GM19025 (cell line): ENCODE measurements around the gene SH3BP4.

Experiments used
- ATAC-seq: cut with Tn5 transposase; IDR thresholded peaks from one replicate; pipeline ENCODE4 v1.9.1; 2021; ENCODE audit warnings: mild to moderate bottlenecking, low read depth, moderate library complexity; ENCODE audit not compliant: unreplicated experiment

SH3BP4 gene

DNA sequence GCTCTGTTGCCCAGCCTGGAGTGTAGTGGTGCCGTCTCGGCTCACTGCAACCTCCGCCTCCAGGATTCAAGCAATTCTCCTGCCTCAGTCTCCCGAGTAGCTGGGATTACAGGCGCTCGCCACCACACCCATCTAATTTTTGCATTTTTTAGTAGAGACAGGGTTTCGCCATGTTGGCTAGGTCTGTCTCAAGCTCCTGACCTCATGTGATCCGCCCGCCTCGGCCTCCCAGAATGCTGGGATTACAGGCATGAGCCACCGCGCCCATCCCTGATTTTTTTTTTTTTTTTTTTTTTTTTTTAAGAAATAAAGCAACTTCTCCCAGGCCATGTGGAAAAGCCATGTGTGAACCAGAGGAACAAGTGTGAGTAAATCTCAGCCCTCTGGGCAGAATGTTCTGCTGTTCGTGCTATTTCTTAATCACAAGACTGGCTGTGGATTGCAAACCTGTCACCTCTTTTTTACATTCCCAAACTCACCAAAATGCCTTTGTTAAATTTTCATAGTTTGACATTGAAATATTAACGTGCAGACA is 6.4 kb upstream of the SH3BP4 start:
- ATAC-seq: no peak

DNA sequence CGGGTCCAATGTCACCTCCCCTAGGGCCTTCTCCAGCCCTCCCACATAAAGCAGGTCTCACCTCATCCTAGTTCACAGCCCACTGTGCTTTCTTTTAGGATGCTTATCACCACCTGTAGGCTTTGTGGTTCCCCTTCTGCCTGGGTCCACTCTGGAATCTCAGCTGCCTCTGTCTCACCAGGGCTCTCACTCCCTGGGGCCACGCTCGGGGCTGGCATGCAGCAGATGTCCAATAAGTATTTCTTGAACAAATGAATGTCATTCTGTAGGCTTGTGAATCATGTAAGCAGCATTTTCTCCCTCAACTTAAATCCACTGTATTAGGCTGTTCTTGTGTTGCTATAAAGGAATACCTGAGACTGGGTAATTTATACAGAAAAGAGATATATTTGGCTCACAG is 4.3 kb upstream of the SH3BP4 start:
- no peak for ATAC-seq

GRCh38 chr2:234949762-234950434 is 1.9 kb upstream of the SH3BP4 start:
- ATAC-seq: no peak

GRCh38 chr2:234950435-234950729 is 1.4 kb upstream of the SH3BP4 start:
- no peak for ATAC-seq

GRCh38 chr2:234950730-234951663 is 820 bp upstream of the SH3BP4 start:
- no peak for ATAC-seq

- ATAC-seq: no peak
Measured at GRCh38 chr2:234952270-234953115, 676 bp downstream of the SH3BP4 start.

DNA sequence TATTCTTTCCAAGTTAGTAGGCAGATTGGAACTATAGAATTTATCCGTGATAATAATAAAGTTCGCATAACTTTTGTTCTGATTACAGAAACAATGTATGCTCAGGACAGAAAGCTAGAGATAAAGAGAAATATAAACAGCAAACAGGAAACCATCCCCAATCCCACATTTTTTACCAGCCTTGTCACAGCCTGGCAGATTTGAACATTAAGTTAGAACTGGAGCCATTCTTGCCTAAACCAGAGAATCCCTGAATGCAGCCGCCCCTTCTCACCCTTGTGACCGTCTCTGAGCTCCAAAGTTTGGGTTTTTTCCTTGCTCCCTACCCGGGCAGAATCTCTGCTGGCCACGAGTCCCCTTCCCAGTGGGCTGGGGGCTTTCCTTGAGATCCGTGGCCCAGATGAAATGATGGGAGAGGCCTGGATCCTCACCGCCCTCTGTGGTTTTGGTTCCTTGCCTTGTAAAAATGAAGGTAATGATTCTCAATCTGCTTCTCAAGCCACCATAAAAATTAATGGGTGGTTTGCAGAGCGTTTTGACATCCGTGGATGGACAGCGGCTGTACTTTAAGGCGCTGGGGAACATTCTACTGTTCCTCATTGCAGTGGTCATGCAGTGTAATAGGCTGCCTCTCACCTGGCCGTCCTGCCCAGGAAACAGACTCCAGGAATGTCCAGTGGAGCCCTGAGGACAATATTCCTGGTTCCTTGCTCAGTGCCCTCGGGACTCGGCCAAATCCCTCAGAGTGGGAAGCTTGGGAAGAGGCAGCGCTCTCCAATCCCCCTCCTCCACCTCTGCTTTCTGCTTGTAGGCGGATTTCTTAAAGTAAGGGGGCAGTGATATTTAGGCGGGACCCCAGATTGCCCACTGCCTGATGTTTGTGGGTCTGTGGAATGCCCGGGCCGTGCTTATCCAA is 1.6 kb downstream of the SH3BP4 start:
- ATAC-seq: no peak

- no peak for ATAC-seq
Measured at GRCh38 chr2:234954551-234954992, 2.8 kb downstream of the SH3BP4 start.

GRCh38 chr2:234955091-234955591 is 3.3 kb downstream of the SH3BP4 start:
- no peak for ATAC-seq

DNA sequence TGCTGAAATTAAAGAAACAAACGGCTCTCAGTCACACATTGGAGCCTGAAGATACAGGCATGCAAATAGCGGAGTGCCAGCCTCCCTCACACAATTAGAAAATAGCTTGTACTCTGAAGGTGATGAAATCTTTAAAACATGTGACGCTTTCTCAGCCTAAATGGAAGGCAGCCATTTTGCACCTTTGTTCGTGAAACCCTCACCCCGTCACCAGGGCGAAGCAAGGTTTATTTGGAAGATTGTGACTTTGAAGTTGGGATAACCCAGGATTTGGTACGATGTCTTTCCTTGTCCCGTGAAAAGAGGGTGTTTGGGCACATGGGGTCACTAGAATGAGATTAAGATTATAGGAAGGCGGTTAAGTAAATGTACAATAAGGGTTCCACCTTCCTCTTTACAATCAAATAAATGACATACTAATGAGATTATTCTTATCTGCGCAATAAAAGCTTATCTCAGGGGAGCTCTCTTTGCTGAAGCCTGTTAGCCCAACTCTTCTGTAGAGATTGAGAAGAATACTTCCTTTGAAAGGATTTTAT is 4.2 kb downstream of the SH3BP4 start:
- no peak for ATAC-seq

GRCh38 chr2:234957834-234958135 is 6.0 kb downstream of the SH3BP4 start:
- no peak for ATAC-seq

GRCh38 chr2:234958311-234958710 is 6.5 kb downstream of the SH3BP4 start:
- no peak for ATAC-seq

DNA sequence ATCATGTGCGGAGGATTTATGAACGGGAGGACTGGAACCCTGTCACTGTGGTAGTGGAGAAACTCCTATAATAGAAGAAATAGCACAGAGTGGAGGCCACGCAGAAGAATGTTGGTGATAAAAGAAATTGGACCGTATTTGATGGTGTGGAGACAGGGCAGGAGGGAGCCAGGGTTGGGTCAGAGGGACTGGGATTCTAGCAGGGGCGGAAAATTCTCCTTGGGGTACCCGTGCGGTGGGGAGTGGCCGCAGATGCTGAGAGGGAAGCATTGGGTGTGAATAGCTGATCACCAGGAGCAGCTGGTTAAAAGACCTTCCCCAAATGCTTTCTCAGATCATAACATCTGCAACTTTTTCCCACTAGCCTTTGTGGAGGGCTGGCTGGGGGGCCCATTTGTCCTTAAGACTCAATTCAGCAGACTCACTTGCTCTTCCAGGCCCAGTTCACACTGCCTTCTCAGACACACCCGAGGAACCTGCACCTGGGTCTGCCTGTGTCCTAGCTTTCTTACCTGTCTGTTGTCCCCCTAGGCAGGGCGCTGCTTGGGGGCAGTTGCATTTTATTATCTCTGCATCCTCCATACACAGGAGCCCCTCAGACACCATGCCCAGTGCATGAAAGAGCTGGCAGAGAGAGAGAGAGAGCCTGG is 7.1 kb downstream of the SH3BP4 start:
- no peak for ATAC-seq

DNA sequence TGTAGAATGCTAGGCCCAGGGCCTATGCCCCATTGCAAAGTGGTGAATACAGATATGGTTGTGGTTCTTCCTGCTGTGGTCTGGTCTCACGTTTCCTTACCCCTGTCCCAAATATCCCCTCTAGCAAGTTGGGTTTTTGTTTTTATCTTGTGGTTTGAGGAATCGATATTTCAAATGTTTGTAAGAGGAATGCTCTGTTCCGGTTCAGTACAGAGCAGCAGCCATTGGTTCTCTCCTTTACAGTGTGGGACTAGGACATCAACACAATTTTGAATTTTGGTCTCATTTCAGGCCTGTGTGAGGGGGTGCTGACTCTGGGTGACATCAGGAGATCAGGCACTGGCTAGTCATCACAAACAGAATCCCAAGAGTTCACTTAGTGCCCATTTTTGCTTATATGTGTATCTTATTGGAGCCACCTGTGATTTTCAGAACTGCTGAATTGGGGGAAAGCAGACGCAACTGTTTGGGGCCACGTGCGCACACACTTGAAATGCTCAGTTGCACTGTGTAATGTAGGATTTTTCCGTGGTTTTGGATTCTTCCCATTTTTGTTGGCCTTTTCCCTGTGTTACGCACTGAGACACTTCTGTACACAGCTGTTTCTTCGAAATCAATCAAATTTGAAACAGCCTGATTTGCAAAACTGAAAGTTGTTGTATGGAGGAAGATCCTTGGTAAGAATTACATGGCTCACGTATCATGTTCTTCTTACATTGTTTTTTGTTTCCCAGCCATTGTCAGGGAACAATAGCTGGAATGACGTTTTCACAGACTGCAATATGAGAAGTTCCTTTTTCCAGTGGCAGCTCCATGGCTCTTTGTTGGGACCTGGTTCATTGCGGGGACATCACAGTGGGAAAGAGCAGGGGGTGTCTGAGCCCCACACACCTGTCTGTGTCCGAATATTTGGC is 8.6 kb downstream of the SH3BP4 start:
- ATAC-seq: no peak

DNA sequence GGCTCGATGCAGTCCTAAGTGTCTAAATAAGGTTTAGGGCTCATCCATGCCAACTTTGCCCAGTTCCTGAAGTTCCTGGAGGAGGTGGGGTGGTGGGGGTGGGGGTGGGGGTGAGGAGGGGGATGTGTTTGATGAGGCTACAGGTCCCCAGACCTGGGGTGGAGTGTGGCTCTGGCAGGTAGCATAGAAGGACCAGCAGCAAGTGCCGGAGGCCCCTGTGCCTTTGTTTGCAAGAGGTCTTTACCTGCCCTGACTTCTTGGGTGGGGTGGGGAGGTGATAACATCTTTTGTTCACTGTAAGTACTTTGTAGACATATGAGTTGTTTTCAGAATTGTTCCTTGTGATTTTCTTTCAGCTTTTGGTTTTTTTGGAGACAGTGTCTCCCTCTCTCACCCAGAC is 10.0 kb downstream of the SH3BP4 start:
- no peak for ATAC-seq

GRCh38 chr2:234963773-234964615 is 12.2 kb downstream of the SH3BP4 start:
- no peak for ATAC-seq
